SK-N-SH (cell line): ENCODE results near the gene ZNF723. TPM values are rescaled to one million over a fixed set of nuclear protein-coding genes. Genes with fewer than 3 reads are reported as not detected.

Experiments
- CTCF ChIA-PET: fragments of 300-600, 350-600 bp; formaldehyde crosslinking; extraction: SDS; loops from one replicate; lab custom pipeline; 2021; lab: Yijun Ruan, JAX
- POLR2A ChIA-PET: fragments of 350-600 bp; sonication (Branson Sonifier 250); formaldehyde crosslinking; extraction: SDS; loops from one replicate; lab custom pipeline; 2020; ENCODE audit warnings: antibody characterized with exemption, inconsistent platforms; lab: Yijun Ruan, JAX
- DNase-seq: peaks from one replicate; pipeline ENCODE4 v3.0.0; 2012
- H2AFZ ChIP-seq: fragments of 200-600 bp; sonication (generic); 2 replicates; pipeline ENCODE4 v1.8.1; 2016; ENCODE audit warnings: antibody characterized with exemption, mild to moderate bottlenecking, low read depth
- H3F3A ChIP-seq: fragments of 200-600 bp; sonication (generic); replicated peaks from 2 replicates; pipeline ENCODE3; 2016; ENCODE audit warnings: antibody characterized with exemption, mild to moderate bottlenecking; ENCODE audit not compliant: insufficient read depth
- H3K27ac ChIP-seq, 2 experiments: fragments of 200-500 bp in 1 of 2; fragments of 200-600 bp in 1 of 2; sonication (Bioruptor generic) in 1 of 2; sonication (generic), shearing (Covaris generic) in 1 of 2; 2 replicates each; pipeline versions ENCODE4 v1.5.1 to v1.6.1; 2014 to 2016; ENCODE audit warnings: low read depth in 2 of 2, inconsistent platforms in 1 of 2, low read length in 1 of 2, mild to moderate bottlenecking in 1 of 2, mixed read lengths in 1 of 2
- H3K27me3 ChIP-seq: fragments of 200-600 bp; sonication (generic), shearing (Covaris generic); 2 replicates; pipeline ENCODE4 v1.6.1; 2016; ENCODE audit warnings: mixed run types; ENCODE audit not compliant: insufficient read depth
- H3K36me3 ChIP-seq, 2 experiments: fragments of 200-500 bp in 1 of 2; fragments of 200-600 bp in 1 of 2; sonication (Bioruptor generic) in 1 of 2; sonication (generic) in 1 of 2; replicated peaks in 1 of 2; 2 replicates each; pipeline versions ENCODE3 to v1.5.1; 2014 to 2016; ENCODE audit warnings: low read length in 1 of 2, mild to moderate bottlenecking in 1 of 2; ENCODE audit not compliant: insufficient read depth in 2 of 2, control insufficient read depth in 1 of 2
- H3K4me1 ChIP-seq, 2 experiments: fragments of 200-500 bp in 1 of 2; fragments of 200-600 bp in 1 of 2; sonication (Bioruptor generic) in 1 of 2; sonication (generic), shearing (Covaris generic) in 1 of 2; 2 replicates each; pipeline versions ENCODE4 v1.5.1 to v1.6.1; 2014 to 2016; ENCODE audit warnings: low read depth in 1 of 2, low read length in 1 of 2, mixed run types in 1 of 2; ENCODE audit not compliant: insufficient read depth in 2 of 2, control insufficient read depth in 1 of 2
- H3K4me2 ChIP-seq: fragments of 200-600 bp; sonication (generic), shearing (Covaris generic); 2 replicates; pipeline ENCODE4 v1.6.1; 2017; ENCODE audit warnings: mixed run types
- H3K4me3 ChIP-seq, 2 experiments: fragments of 200-500 bp in 1 of 2; fragments of 200-600 bp in 1 of 2; sonication (Bioruptor generic) in 1 of 2; sonication (generic), shearing (Covaris generic) in 1 of 2; 2 replicates each; pipeline versions ENCODE4 v1.5.1 to v1.8.1; 2014 to 2016; ENCODE audit warnings: low read depth in 2 of 2, inconsistent platforms in 1 of 2, low read length in 1 of 2, mild to moderate bottlenecking in 1 of 2, mixed read lengths in 1 of 2, moderate library complexity in 1 of 2
- H3K79me2 ChIP-seq: fragments of 200-600 bp; sonication (generic); 2 replicates; pipeline ENCODE4 v1.8.1; 2017; ENCODE audit warnings: mild to moderate bottlenecking; ENCODE audit not compliant: insufficient read depth
- H3K9ac ChIP-seq: fragments of 200-600 bp; sonication (generic); 2 replicates; pipeline ENCODE4 v1.6.1; 2017; ENCODE audit warnings: mixed run types
- H3K9me2 ChIP-seq: fragments of 200-600 bp; sonication (generic); 2 replicates; pipeline ENCODE4 v1.6.1; 2017; ENCODE audit warnings: mixed run types
- H3K9me3 ChIP-seq: fragments of 200-600 bp; sonication (generic); 2 replicates; pipeline ENCODE4 v1.6.1; 2017; ENCODE audit warnings: mixed run types, mild to moderate bottlenecking, moderate library complexity
- H4K20me1 ChIP-seq: fragments of 200-600 bp; sonication (generic); 2 replicates; pipeline ENCODE4 v1.6.1; 2017; ENCODE audit warnings: mild to moderate bottlenecking, mixed run types; ENCODE audit not compliant: insufficient read depth
- CTCF ChIP-seq: fragments of 200-600 bp; sonication (generic); IDR thresholded peaks from 2 replicates; pipeline ENCODE4 v1.6.1; 2017; ENCODE audit warnings: antibody characterized with exemption, mild to moderate bottlenecking, moderate library complexity
- EZH2phosphoT487 ChIP-seq: fragments of 200-600 bp; sonication (generic); IDR thresholded peaks from 2 replicates; pipeline ENCODE4 v1.6.1; 2017; ENCODE audit warnings: low read depth, mixed run types, mild to moderate bottlenecking, antibody characterized with exemption, moderate library complexity, borderline replicate concordance
- FOSL2 ChIP-seq: IDR thresholded peaks from 2 replicates; pipeline ENCODE4 v1.4.0; 2012; ENCODE audit warnings: low read depth, mild to moderate bottlenecking, moderate library complexity, borderline replicate concordance
- FOXJ3 ChIP-seq: sonication (generic); formaldehyde crosslinking; IDR thresholded peaks from 2 replicates; pipeline ENCODE4 v1.5.1; 2020; ENCODE audit warnings: mild to moderate bottlenecking, missing genetic modification reagents
- FOXM1 ChIP-seq: IDR thresholded peaks from 2 replicates; pipeline ENCODE4 v1.4.0; 2012; ENCODE audit warnings: low read depth, mild to moderate bottlenecking
- IRF3 ChIP-seq: fragments of 150-350 bp; IDR thresholded peaks from 2 replicates; pipeline ENCODE4 v1.6.1; 2016; ENCODE audit warnings: mild to moderate bottlenecking, low read depth, low read length
- MAX ChIP-seq: IDR thresholded peaks from 2 replicates; pipeline ENCODE4 v1.4.0; 2012; ENCODE audit warnings: low read depth
- MEF2A ChIP-seq: IDR thresholded peaks from 2 replicates; pipeline ENCODE4 v1.4.0; 2012; ENCODE audit warnings: low read depth, borderline replicate concordance
- MXI1 ChIP-seq: IDR thresholded peaks from 2 replicates; pipeline ENCODE4 v1.6.1; 2012; ENCODE audit warnings: mild to moderate bottlenecking, low read depth, low read length, improper control_type of control experiment
- POLR2AphosphoS5 ChIP-seq: IDR thresholded peaks from 2 replicates; pipeline ENCODE4 v1.6.1; 2012; ENCODE audit warnings: low read depth, low read length
- RAD21 ChIP-seq: IDR thresholded peaks from 2 replicates; pipeline ENCODE4 v1.6.1; 2012; ENCODE audit warnings: mild to moderate bottlenecking, low read length
- TAF1 ChIP-seq: IDR thresholded peaks from 2 replicates; pipeline ENCODE4 v1.6.1; 2012; ENCODE audit warnings: low read depth, mild to moderate bottlenecking, low read length, moderate library complexity, borderline replicate concordance
- TCF12 ChIP-seq: IDR thresholded peaks from 2 replicates; pipeline ENCODE4 v1.4.0; 2012
- TEAD4 ChIP-seq: IDR thresholded peaks from 2 replicates; pipeline ENCODE4 v1.4.0; 2012; ENCODE audit warnings: mild to moderate bottlenecking, borderline replicate concordance; ENCODE audit not compliant: insufficient read depth
- USF1 ChIP-seq: IDR thresholded peaks from 2 replicates; pipeline ENCODE4 v1.4.0; 2012; ENCODE audit warnings: low read depth, borderline replicate concordance
- USF2 ChIP-seq: fragments of 150-350 bp; IDR thresholded peaks from 2 replicates; pipeline ENCODE4 v1.6.1; 2017; ENCODE audit warnings: antibody characterized with exemption, low read length, low read depth, borderline replicate concordance
- WGBS: methylation state at CpG from one replicate; pipeline ENCODE4 v1.1.6; 2017; ENCODE audit warnings: low lambda C conversion rate; 5-methylcytosine and 5-hydroxymethylcytosine counted together
- polyA plus RNA-seq, 3 experiments: library from polyadenylated mRNA; depleted of rRNA; stranded (reverse); fragments of >200 nt; gene quantifications; 2 replicates each; pipeline ENCODE4 v1.2.3, GENCODE V29; 2012

ZNF723 gene
- not detected in 2 replicates for polyA plus RNA-seq (2012; rRNA removed)
- polyA plus RNA-seq (2012; cell fraction: cytosol; rRNA removed) = not detected in 2 replicates
- not detected in 2 replicates for polyA plus RNA-seq (2012; cell fraction: nucleus; rRNA removed)

GRCh38 chr19:22832031-22832762, at the start of gene ZNF723:
Gene ZNF723, plus strand, starts transcription at chr19:22832291. Its CDS starts 89 bp downstream, at chr19:22832380.
- Histone ChIP-seq H3K4me1 (no peaks in the 10 kb centered on the region), H3K79me2 (no peaks in the 10 kb centered on the region), H3K27ac (no peak within 1 kb of the TSS), H3F3A (no peaks in the 10 kb centered on the region), H2AFZ (no peak within 1 kb of the TSS), H3K4me2 (no peak within 1 kb of the TSS), H3K9ac (no peak within 1 kb of the TSS), H3K36me3 (no peaks in the 10 kb centered on the region), H3K9me3 (no peaks in the 10 kb centered on the region), H3K9me2 (no peaks in the 10 kb centered on the region), H3K27me3 (no peaks in the 10 kb centered on the region), H4K20me1 (no peaks in the 10 kb centered on the region), H3K4me3 (no peak within 1 kb of the TSS)
- 9% methylated on average over 12 of the region's 31 CpGs for WGBS
- DNase-seq = no peak
- POLR2A ChIA-PET = no interaction called here
- CTCF ChIA-PET = no interaction called here
- TF ChIP-seq MAX (no peak), TCF12 (no peak), USF2 (no peak), MEF2A (no peak), CTCF (no peak), TAF1 (no peak), RAD21 (no peak), FOXM1 (no peak), USF1 (no peak), FOSL2 (no peak), MXI1 (no peak), EZH2phosphoT487 (no peak), IRF3 (no peak), POLR2AphosphoS5 (no peak), FOXJ3 (CRISPR knock-in tag) (no peak), TEAD4 (no peak)
